H9 (cell line): ENCODE data around the gene SCAF1. TPM values are rescaled to one million over a fixed set of nuclear protein-coding genes. Genes with fewer than 3 reads are reported as not detected.

Experiments used
- DNase-seq: peaks from one replicate; pipeline ENCODE4 v3.0.0-alpha.2; 2017
- H2AFZ ChIP-seq: one replicate; pipeline ENCODE4 v1.6.1; 2013; ENCODE audit warnings: mild to moderate bottlenecking, low read length, control low read depth, moderate library complexity
- H2AK5ac ChIP-seq: 2 replicates; pipeline ENCODE4 v1.6.1; 2013; ENCODE audit warnings: low read length, control low read depth, mixed read lengths; ENCODE audit not compliant: insufficient read length
- H2BK120ac ChIP-seq: one replicate; pipeline ENCODE4 v1.6.1; 2013; ENCODE audit warnings: low read depth, mild to moderate bottlenecking, low read length, control low read depth, inconsistent platforms; ENCODE audit not compliant: poor library complexity, severe bottlenecking
- H2BK12ac ChIP-seq: 2 replicates; pipeline ENCODE4 v1.6.1; 2013; ENCODE audit warnings: low read length, control low read depth, mixed read lengths, low read depth; ENCODE audit not compliant: insufficient read length
- H2BK15ac ChIP-seq: 2 replicates; pipeline ENCODE4 v1.6.1; 2013; ENCODE audit warnings: low read depth, low read length, control low read depth
- H2BK20ac ChIP-seq: one replicate; pipeline ENCODE4 v1.6.1; 2013; ENCODE audit warnings: low read depth, mild to moderate bottlenecking, low read length, control low read depth, inconsistent platforms; ENCODE audit not compliant: poor library complexity, severe bottlenecking
- H2BK5ac ChIP-seq: 2 replicates; pipeline ENCODE4 v1.6.1; 2013; ENCODE audit warnings: low read length, control low read depth, mixed read lengths; ENCODE audit not compliant: insufficient read length
- H3K14ac ChIP-seq: 2 replicates; pipeline ENCODE4 v1.6.1; 2013; ENCODE audit warnings: low read length, control low read depth; ENCODE audit not compliant: insufficient read depth
- H3K18ac ChIP-seq: 2 replicates; pipeline ENCODE4 v1.6.1; 2013; ENCODE audit warnings: low read depth, mild to moderate bottlenecking, mixed read lengths, low read length, control low read depth; ENCODE audit not compliant: insufficient read length
- H3K23ac ChIP-seq: 2 replicates; pipeline ENCODE4 v1.6.1; 2013; ENCODE audit warnings: low read length, control low read depth, mixed read lengths, low read depth; ENCODE audit not compliant: insufficient read length
- H3K23me2 ChIP-seq: 2 replicates; pipeline ENCODE4 v1.6.1; 2013; ENCODE audit warnings: low read depth, mild to moderate bottlenecking, mixed read lengths, low read length, control low read depth; ENCODE audit not compliant: insufficient read length, poor library complexity, severe bottlenecking
- H3K27ac ChIP-seq: 2 replicates; pipeline ENCODE4 v1.5.1; 2013; ENCODE audit warnings: low read length, control low read depth, mixed read lengths, low read depth; ENCODE audit not compliant: insufficient read length
- H3K27me3 ChIP-seq: 2 replicates; pipeline ENCODE4 v1.6.1; 2013; ENCODE audit warnings: low read length, control low read depth, inconsistent platforms; ENCODE audit not compliant: insufficient read depth
- H3K4ac ChIP-seq: 2 replicates; pipeline ENCODE4 v1.6.1; 2013; ENCODE audit warnings: low read depth, mild to moderate bottlenecking, control low read depth, inconsistent platforms, low read length, moderate library complexity
- H3K4me1 ChIP-seq: 2 replicates; pipeline ENCODE4 v1.6.1; 2013; ENCODE audit warnings: low read length, control low read depth, inconsistent platforms; ENCODE audit not compliant: insufficient read depth
- H3K4me2 ChIP-seq: 2 replicates; pipeline ENCODE4 v1.6.1; 2013; ENCODE audit warnings: low read length, control low read depth, mixed read lengths; ENCODE audit not compliant: insufficient read length, insufficient read depth
- H3K56ac ChIP-seq: 2 replicates; pipeline ENCODE4 v1.6.1; 2013; ENCODE audit warnings: low read depth, mild to moderate bottlenecking, mixed read lengths, low read length, control low read depth; ENCODE audit not compliant: insufficient read length
- H3K79me1 ChIP-seq: 2 replicates; pipeline ENCODE4 v1.6.1; 2013; ENCODE audit warnings: low read depth, mild to moderate bottlenecking, moderate library complexity, low read length, control low read depth, inconsistent platforms; ENCODE audit not compliant: insufficient read depth, poor library complexity, severe bottlenecking
- H3K79me2 ChIP-seq: 2 replicates; pipeline ENCODE4 v1.6.1; 2013; ENCODE audit warnings: low read length, control low read depth, inconsistent platforms; ENCODE audit not compliant: insufficient read depth
- H3K9ac ChIP-seq: 2 replicates; pipeline ENCODE4 v1.6.1; 2013; ENCODE audit warnings: low read length, control low read depth, mixed read lengths; ENCODE audit not compliant: insufficient read length; ENCODE audit errors: extremely low read depth
- H3K9me3 ChIP-seq: one replicate; pipeline ENCODE4 v1.6.1; 2013; ENCODE audit warnings: low read depth, low read length, inconsistent platforms; ENCODE audit not compliant: control insufficient read depth
- H3T11ph ChIP-seq: one replicate; pipeline ENCODE4 v1.6.1; 2013; ENCODE audit warnings: mild to moderate bottlenecking, low read length, control low read depth, inconsistent platforms
- H4K20me1 ChIP-seq: one replicate; pipeline ENCODE4 v1.6.1; 2013; ENCODE audit not compliant: control insufficient read depth, insufficient read length, insufficient read depth
- H4K5ac ChIP-seq: 2 replicates; pipeline ENCODE4 v1.6.1; 2013; ENCODE audit warnings: low read depth, mild to moderate bottlenecking, mixed read lengths, low read length, control low read depth; ENCODE audit not compliant: insufficient read length
- H4K8ac ChIP-seq: replicated peaks from 2 replicates; pipeline ENCODE4 v1.6.1; 2013; ENCODE audit warnings: low read length, control low read depth, mixed read lengths, low read depth; ENCODE audit not compliant: insufficient read length
- H4K91ac ChIP-seq: 2 replicates; pipeline ENCODE4 v1.6.1; 2013; ENCODE audit warnings: low read depth, mild to moderate bottlenecking, moderate library complexity, mixed read lengths, low read length, control low read depth; ENCODE audit not compliant: insufficient read length
- H3K27ac Mint-ChIP-seq, 3 experiments: 2 replicates in 2 of 3; 3 replicates in 1 of 3; pipeline ENCODE4 v1.8.0; 2020 to 2021; ENCODE audit warnings: mixed read lengths in 3 of 3, mild to moderate bottlenecking in 1 of 3, moderate library complexity in 1 of 3
- H3K27me3 Mint-ChIP-seq: 2 replicates; pipeline ENCODE4 v1.8.0; 2021; ENCODE audit warnings: low read depth, mild to moderate bottlenecking, moderate library complexity, mixed read lengths
- H3K36me3 Mint-ChIP-seq, 3 experiments: 2 replicates in 2 of 3; 3 replicates in 1 of 3; pipeline ENCODE4 v1.8.0; 2020 to 2021; ENCODE audit warnings: low read depth in 3 of 3, mixed read lengths in 3 of 3; ENCODE audit not compliant: insufficient read depth in 1 of 3
- H3K4me1 Mint-ChIP-seq, 2 experiments: 2 replicates each; pipeline ENCODE4 v1.8.0; 2020; ENCODE audit warnings: mixed read lengths in 2 of 2
- H3K4me3 Mint-ChIP-seq, 2 experiments: 2 replicates in 1 of 2; 3 replicates in 1 of 2; pipeline ENCODE4 v1.8.0; 2020 to 2021; ENCODE audit warnings: mild to moderate bottlenecking in 2 of 2, mixed read lengths in 2 of 2, moderate library complexity in 1 of 2
- H3K9me3 Mint-ChIP-seq, 2 experiments: 2 replicates in 1 of 2; 3 replicates in 1 of 2; pipeline ENCODE4 v1.8.0; 2020; ENCODE audit warnings: mild to moderate bottlenecking in 2 of 2, mixed read lengths in 2 of 2, moderate library complexity in 1 of 2
- CTCF ChIP-seq: fragments of 200-600 bp; sonication (generic); conservative IDR thresholded peaks from 3 replicates; pipeline ENCODE4 v1.8.0; 2021; ENCODE audit warnings: antibody characterized with exemption, mild to moderate bottlenecking
- WGBS: extraction: QIAGEN DNeasy Blood & Tissue Kit; methylation state at CpG from one replicate; pipeline ENCODE4 v1.1.7; 2013; ENCODE audit warnings: missing lambda C conversion rate, low lambda C conversion rate, mixed read lengths; ENCODE audit not compliant: insufficient read length; ENCODE audit errors: extremely low coverage; 5-methylcytosine and 5-hydroxymethylcytosine counted together
- total RNA-seq: library from RNA; stranded (reverse); gene quantifications from 2 replicates; pipeline ENCODE4 v1.2.1, GENCODE V29; 2021

The SCAF1 gene
- total RNA-seq, 1 experiment from 2014 or later: 85.3 TPM

GRCh38 chr19:49639401-49640112, 2.5 kb upstream of the SCAF1 start:
- H3K9me3 ChIP-seq: no peaks in the 10 kb centered on the region
- H3T11ph ChIP-seq: no peak overlapping the region
- H3K9me3 Mint-ChIP-seq: no peaks in the 10 kb centered on the region; a peak in 1 of 5 replicates
- H3K23me2 ChIP-seq: peaks cover 18% of the 10 kb centered on the region
- H3K18ac ChIP-seq: no peak overlapping the region
- no peak overlapping the region for H3K14ac ChIP-seq
- no peak overlapping the region for H3K56ac ChIP-seq
- peaks cover 2 to 11% (median 4%) of the 10 kb centered on the region in 3 experiments; a peak in 5 of 7 replicates for H3K36me3 Mint-ChIP-seq
- H3K27ac Mint-ChIP-seq: peak overlapping the region in 2 of 3 experiments; percentile 36 to 87; a peak in 3 of 7 replicates
- no peak overlapping the region for H2AFZ ChIP-seq
- H3K23ac ChIP-seq: no peak overlapping the region
- DNase-seq: no peak
- H3K27me3 ChIP-seq: no peaks in the 10 kb centered on the region
- H2BK5ac ChIP-seq: no peak overlapping the region
- H3K4me3 Mint-ChIP-seq: peak overlapping the region; percentile 60 to 94
- peaks cover 9% of the 10 kb centered on the region for H3K79me2 ChIP-seq
- H2BK15ac ChIP-seq: no peak overlapping the region
- H3K27ac ChIP-seq: no peak overlapping the region
- H4K91ac ChIP-seq: no peak overlapping the region
- no peak overlapping the region for H2BK12ac ChIP-seq
- peaks cover 25% of the 10 kb centered on the region for H3K27me3 Mint-ChIP-seq
- H3K9ac ChIP-seq: no peak overlapping the region
- H4K20me1 ChIP-seq: no peaks in the 10 kb centered on the region
- peaks cover 10% of the 10 kb centered on the region for H3K79me1 ChIP-seq
- H2BK20ac ChIP-seq: no peak overlapping the region
- peak overlapping the region; percentile 51 for H3K4me2 ChIP-seq
- peaks cover 62 to 75% of the 10 kb centered on the region in 2 experiments for H3K4me1 Mint-ChIP-seq
- H2AK5ac ChIP-seq: no peak overlapping the region
- no CpG with 5 or more reads among the region's 31 CpGs for WGBS
- no peak overlapping the region for H2BK120ac ChIP-seq
- no peak overlapping the region for H4K8ac ChIP-seq
- no peak overlapping the region for H3K4ac ChIP-seq
- H3K4me1 ChIP-seq: no peaks in the 10 kb centered on the region; the same call in 1 of the 2 replicates
- TF ChIP-seq CTCF: no peak
- H4K5ac ChIP-seq: no peak overlapping the region
